H54 (cell line): Measurements from ENCODE around the gene ZNF593OS.
A peak's percentile ranks its signal among the peaks of the same experiment; 100 is the strongest.

Experiments
- DNase-seq: peaks from one replicate; pipeline ENCODE4 v3.0.0; 2011; ENCODE audit warnings: low spot score, mixed read lengths; ENCODE audit not compliant: insufficient read length
- FAIRE-seq: peaks from 3 replicates; lab custom pipeline; 2011; peaks lifted over from hg19 to GRCh38; lab: Jason Lieb, UNC
- POLR2A ChIP-seq: IDR thresholded peaks from 2 replicates; pipeline ENCODE4 v1.6.1; 2011; ENCODE audit warnings: low read depth, mild to moderate bottlenecking, low read length

The ZNF593OS gene

GRCh38 chr1:26158908-26159742 lies 12.5 kb downstream of the ZNF593OS start, which contains the start of gene FAM110D:
TSS of gene FAM110D (plus strand) at chr1:26159079. CDS start at chr1:26161292, 2,213 bp downstream.
- FAIRE-seq (no peak), DNase-seq (no peak)
- TF ChIP-seq POLR2A, result no peak

GRCh38 chr1:26158271-26158907 lies 13.2 kb downstream of the ZNF593OS start:
- no peak for FAIRE-seq
- DNase-seq, result no peak
- TF ChIP-seq POLR2A, result no peak

- no peak for FAIRE-seq
- TF ChIP-seq POLR2A, result no peak
- DNase-seq, result no peak
Observed at GRCh38 chr1:26156285-26157038, 15.2 kb downstream of the ZNF593OS start.

- FAIRE-seq (no peak), DNase-seq (no peak)
- no peak for TF ChIP-seq POLR2A
Observed at GRCh38 chr1:26155370-26156284, 16.0 kb downstream of the ZNF593OS start.

- DNase-seq, result no peak
- no peak for FAIRE-seq
- no peak for TF ChIP-seq POLR2A
Observed at GRCh38 chr1:26154750-26155149, 16.9 kb downstream of the ZNF593OS start.

- FAIRE-seq, result no peak
- TF ChIP-seq POLR2A, result no peak
Observed at GRCh38 chr1:26153966-26154532, 17.6 kb downstream of the ZNF593OS start.

GRCh38 chr1:26148887-26149286 lies 22.7 kb downstream of the ZNF593OS start:
- FAIRE-seq (no peak), DNase-seq (no peak)
- TF ChIP-seq POLR2A, result no peak

More at GRCh38 chr1:26153966-26154532, 17.6 kb downstream of the ZNF593OS start:
- DNase-seq, result no peak

GRCh38 chr1:26145960-26146294 lies 25.7 kb downstream of the ZNF593OS start:
- FAIRE-seq (no peak), DNase-seq (no peak)
- TF ChIP-seq POLR2A, result no peak

- FAIRE-seq (peak; percentile 76), DNase-seq (no peak)
- TF ChIP-seq POLR2A, result no peak
Observed at GRCh38 chr1:26145041-26145959, 26.3 kb downstream of the ZNF593OS start.

GRCh38 chr1:26142159-26142558 lies 29.5 kb downstream of the ZNF593OS start:
- FAIRE-seq (no peak), DNase-seq (no peak)
- TF ChIP-seq POLR2A, result no peak

GRCh38 chr1:26138974-26139558 lies 32.6 kb downstream of the ZNF593OS start:
- TF ChIP-seq POLR2A, result no peak
- FAIRE-seq, result no peak
- no peak for DNase-seq

GRCh38 chr1:26134466-26134865 lies 37.2 kb downstream of the ZNF593OS start:
- DNase-seq (no peak), FAIRE-seq (no peak)
- TF ChIP-seq POLR2A, result no peak
